ENCODE results near the gene UPK1A.
"Not testable (repeated sequence)": the region's sequence is repeated elsewhere in the genome, so short reads cannot be mapped to it uniquely, and the experiment has no call there.

The UPK1A gene

GRCh38 chr19:35650581-35650980 lies 15.7 kb upstream of the UPK1A start:
- no peak for DNase-seq (ENCODE audit: low read depth)
- H3K4me3 ChIP-seq (ENCODE audit: control insufficient read depth, low read depth, low read length): no peak overlapping the region
- TF ChIP-seq, protein P1, sequence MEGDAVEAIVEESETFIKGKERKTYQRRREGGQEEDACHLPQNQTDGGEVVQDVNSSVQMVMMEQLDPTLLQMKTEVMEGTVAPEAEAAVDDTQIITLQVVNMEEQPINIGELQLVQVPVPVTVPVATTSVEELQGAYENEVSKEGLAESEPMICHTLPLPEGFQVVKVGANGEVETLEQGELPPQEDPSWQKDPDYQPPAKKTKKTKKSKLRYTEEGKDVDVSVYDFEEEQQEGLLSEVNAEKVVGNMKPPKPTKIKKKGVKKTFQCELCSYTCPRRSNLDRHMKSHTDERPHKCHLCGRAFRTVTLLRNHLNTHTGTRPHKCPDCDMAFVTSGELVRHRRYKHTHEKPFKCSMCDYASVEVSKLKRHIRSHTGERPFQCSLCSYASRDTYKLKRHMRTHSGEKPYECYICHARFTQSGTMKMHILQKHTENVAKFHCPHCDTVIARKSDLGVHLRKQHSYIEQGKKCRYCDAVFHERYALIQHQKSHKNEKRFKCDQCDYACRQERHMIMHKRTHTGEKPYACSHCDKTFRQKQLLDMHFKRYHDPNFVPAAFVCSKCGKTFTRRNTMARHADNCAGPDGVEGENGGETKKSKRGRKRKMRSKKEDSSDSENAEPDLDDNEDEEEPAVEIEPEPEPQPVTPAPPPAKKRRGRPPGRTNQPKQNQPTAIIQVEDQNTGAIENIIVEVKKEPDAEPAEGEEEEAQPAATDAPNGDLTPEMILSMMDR (IDR thresholded peaks at IDR 0.05; ENCODE audit: control insufficient read depth, insufficient read depth, low read depth, low read length, missing control alignments): no peak

- H3K4me3 ChIP-seq (ENCODE audit: control insufficient read depth, low read depth, low read length); DNase-seq (ENCODE audit: low read depth): not testable (repeated sequence)
Observed at GRCh38 chr19:35654828-35655227, 11.5 kb upstream of the UPK1A start.

DNA sequence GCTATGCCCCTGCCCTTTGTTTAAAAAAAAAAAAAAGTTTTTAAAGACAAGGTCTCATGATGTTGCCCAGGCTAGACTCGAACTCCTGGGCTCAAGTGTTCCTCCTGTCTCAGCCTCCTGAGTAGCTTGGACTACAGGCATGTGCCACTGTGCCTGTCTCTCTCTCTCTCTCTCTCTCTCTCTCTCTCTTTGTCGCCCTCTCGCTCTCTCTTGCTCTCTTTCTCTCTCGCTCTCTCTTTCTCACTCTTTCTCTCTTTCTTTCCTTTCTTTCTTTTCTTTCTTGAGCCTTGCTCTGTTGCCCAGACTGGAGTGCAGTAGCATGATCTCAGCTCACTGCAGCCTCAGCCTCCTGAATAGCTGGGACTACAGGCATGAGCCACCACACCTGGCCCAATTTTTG lies 10.7 kb upstream of the UPK1A start:
- H3K4me3 ChIP-seq (ENCODE audit: control insufficient read depth, low read depth, low read length): no peak overlapping the region
- no peak for DNase-seq (ENCODE audit: low read depth)
- TF ChIP-seq, protein P1 (IDR thresholded peaks at IDR 0.05; ENCODE audit: control insufficient read depth, insufficient read depth, low read depth, low read length, missing control alignments): no peak

- TF ChIP-seq, protein P1 (IDR thresholded peaks at IDR 0.05; ENCODE audit: control insufficient read depth, insufficient read depth, low read depth, low read length, missing control alignments): no peak
- DNase-seq (ENCODE audit: low read depth): no peak
- no peak overlapping the region for H3K4me3 ChIP-seq (ENCODE audit: control insufficient read depth, low read depth, low read length)
Observed at GRCh38 chr19:35656700-35657099, 9.6 kb upstream of the UPK1A start.

- TF ChIP-seq, protein P1 (IDR thresholded peaks at IDR 0.05; ENCODE audit: control insufficient read depth, insufficient read depth, low read depth, low read length, missing control alignments): no peak
- DNase-seq (ENCODE audit: low read depth): no peak
- no peak overlapping the region for H3K4me3 ChIP-seq (ENCODE audit: control insufficient read depth, low read depth, low read length)
Observed at GRCh38 chr19:35657904-35658700, 8.2 kb upstream of the UPK1A start.

DNA sequence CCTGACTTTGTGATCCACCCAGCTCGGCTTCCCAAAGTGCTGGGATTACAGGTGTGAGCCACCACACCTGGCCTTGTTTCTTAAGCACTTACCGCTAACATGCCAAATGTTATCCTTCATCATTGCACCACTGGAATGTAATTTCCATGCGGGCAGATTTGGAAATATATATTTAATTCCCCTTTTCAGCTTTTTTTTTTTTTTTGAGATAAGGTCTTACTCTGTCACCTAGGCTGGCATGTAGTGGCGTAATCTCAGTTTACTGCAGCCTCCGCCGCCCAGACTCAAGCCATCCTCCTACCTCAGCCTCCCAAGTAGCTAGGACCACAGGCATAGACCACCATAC lies 4.3 kb upstream of the UPK1A start:
- no peak for DNase-seq (ENCODE audit: low read depth)
- TF ChIP-seq, protein P1 (IDR thresholded peaks at IDR 0.05; ENCODE audit: control insufficient read depth, insufficient read depth, low read depth, low read length, missing control alignments): no peak
- H3K4me3 ChIP-seq (ENCODE audit: control insufficient read depth, low read depth, low read length): no peak overlapping the region

- H3K4me3 ChIP-seq (ENCODE audit: control insufficient read depth, low read depth, low read length): no peak overlapping the region
- no peak for DNase-seq (ENCODE audit: low read depth)
- TF ChIP-seq, protein P1 (IDR thresholded peaks at IDR 0.05; ENCODE audit: control insufficient read depth, insufficient read depth, low read depth, low read length, missing control alignments): no peak
Observed at GRCh38 chr19:35663981-35664380, 2.3 kb upstream of the UPK1A start.

Measured in AG09309 (cell line).